Ectodermal cell (in vitro differentiated cells): ENCODE measurements around the gene TCF3.

Source experiments
- H3K27ac ChIP-seq: 2 replicates; pipeline ENCODE4 v1.7.0; 2013; ENCODE audit warnings: mild to moderate bottlenecking, low read depth, low read length; ENCODE audit not compliant: insufficient read depth, poor library complexity, severe bottlenecking
- H3K27me3 ChIP-seq: 2 replicates; pipeline ENCODE4 v1.7.0; 2013; ENCODE audit warnings: mild to moderate bottlenecking, low read length; ENCODE audit not compliant: insufficient read depth, control insufficient read depth, poor library complexity, severe bottlenecking
- H3K36me3 ChIP-seq: one replicate; pipeline ENCODE4 v1.7.0; 2013; ENCODE audit warnings: low read length; ENCODE audit not compliant: control insufficient read depth, insufficient read depth
- H3K4me1 ChIP-seq: one replicate; pipeline ENCODE4 v1.7.0; 2013; ENCODE audit warnings: low read length; ENCODE audit not compliant: control insufficient read depth, insufficient read depth
- H3K4me3 ChIP-seq: 2 replicates; pipeline ENCODE4 v1.7.0; 2013; ENCODE audit warnings: low read depth, low read length, control low read depth; ENCODE audit not compliant: insufficient read depth
- H3K9me3 ChIP-seq: 2 replicates; pipeline ENCODE4 v1.7.0; 2013; ENCODE audit warnings: mild to moderate bottlenecking, low read length, moderate library complexity; ENCODE audit not compliant: control insufficient read depth
- WGBS, 2 experiments: methylation state at CpG; one replicate each; pipeline ENCODE4 v1.1.7; 2013; ENCODE audit warnings: missing lambda C conversion rate in 2 of 2; 5-methylcytosine and 5-hydroxymethylcytosine counted together

The TCF3 gene

GRCh38 chr19:1619094-1619439 is 33.3 kb downstream of the TCF3 start:
- no peaks in the 10 kb centered on the region for H3K27me3 ChIP-seq
- WGBS, 2 experiments = 96 to 98% methylated on average over 26 of the region's 26 CpGs
- H3K4me1 ChIP-seq = peaks cover 8% of the 10 kb centered on the region
- peaks cover 75% of the 10 kb centered on the region for H3K36me3 ChIP-seq
- no peaks in the 10 kb centered on the region for H3K9me3 ChIP-seq
- H3K27ac ChIP-seq = no peak overlapping the region
- no peak overlapping the region for H3K4me3 ChIP-seq

- H3K27ac ChIP-seq = no peak overlapping the region
- WGBS, 2 experiments = 90% methylated on average over 24 of the region's 24 CpGs
- no peaks in the 10 kb centered on the region for H3K9me3 ChIP-seq
- peaks cover 8% of the 10 kb centered on the region for H3K4me1 ChIP-seq
- peaks cover 75% of the 10 kb centered on the region for H3K36me3 ChIP-seq
- no peak overlapping the region for H3K4me3 ChIP-seq
- H3K27me3 ChIP-seq = no peaks in the 10 kb centered on the region
Measured at GRCh38 chr19:1618157-1619093, 34.0 kb downstream of the TCF3 start.

GRCh38 chr19:1616875-1617274 is 35.5 kb downstream of the TCF3 start:
- WGBS, 2 experiments = 76 to 81% methylated on average over 4 of the region's 4 CpGs
- H3K4me3 ChIP-seq = no peak overlapping the region
- H3K36me3 ChIP-seq = peaks cover 85% of the 10 kb centered on the region

GRCh38 chr19:1616396-1616795 is 36.0 kb downstream of the TCF3 start:
- WGBS, 2 experiments = 95 to 96% methylated on average over 8 of the region's 8 CpGs
- Histone ChIP-seq H3K4me1 (no peaks in the 10 kb centered on the region), H3K36me3 (peaks cover 83% of the 10 kb centered on the region), H3K9me3 (no peaks in the 10 kb centered on the region), H3K4me3 (no peak overlapping the region), H3K27me3 (no peaks in the 10 kb centered on the region), H3K27ac (no peak overlapping the region)

More at GRCh38 chr19:1616875-1617274, 35.5 kb downstream of the TCF3 start:
- Histone ChIP-seq H3K9me3 (no peaks in the 10 kb centered on the region), H3K27ac (no peak overlapping the region), H3K4me1 (no peaks in the 10 kb centered on the region), H3K27me3 (no peaks in the 10 kb centered on the region)

- WGBS, 2 experiments = 96 to 98% methylated on average over 41 of the region's 41 CpGs
Measured at GRCh38 chr19:1615156-1615765, 37.2 kb downstream of the TCF3 start.

GRCh38 chr19:1613808-1614570 is 38.4 kb downstream of the TCF3 start:
- no peaks in the 10 kb centered on the region for H3K27me3 ChIP-seq
- H3K4me3 ChIP-seq = no peak overlapping the region
- no peaks in the 10 kb centered on the region for H3K4me1 ChIP-seq
- H3K36me3 ChIP-seq = peaks cover 75% of the 10 kb centered on the region
- H3K27ac ChIP-seq = no peak overlapping the region
- WGBS, 2 experiments = 96 to 97% methylated on average over 32 of the region's 32 CpGs
- H3K9me3 ChIP-seq = no peaks in the 10 kb centered on the region

More at GRCh38 chr19:1615156-1615765, 37.2 kb downstream of the TCF3 start:
- H3K4me3 ChIP-seq = no peak overlapping the region
- no peaks in the 10 kb centered on the region for H3K27me3 ChIP-seq
- H3K27ac ChIP-seq = no peak overlapping the region
- H3K9me3 ChIP-seq = no peaks in the 10 kb centered on the region
- H3K4me1 ChIP-seq = no peaks in the 10 kb centered on the region
- H3K36me3 ChIP-seq = peaks cover 79% of the 10 kb centered on the region

GRCh38 chr19:1613146-1613545 is 39.3 kb downstream of the TCF3 start:
- 93 to 94% methylated on average over 9 of the region's 9 CpGs for WGBS, 2 experiments
- H3K9me3 ChIP-seq = no peaks in the 10 kb centered on the region
- no peaks in the 10 kb centered on the region for H3K27me3 ChIP-seq
- peaks cover 67% of the 10 kb centered on the region for H3K36me3 ChIP-seq
- H3K4me3 ChIP-seq = no peak overlapping the region
- H3K4me1 ChIP-seq = no peaks in the 10 kb centered on the region
- no peak overlapping the region for H3K27ac ChIP-seq

- H3K36me3 ChIP-seq = peaks cover 59% of the 10 kb centered on the region
- H3K4me1 ChIP-seq = no peaks in the 10 kb centered on the region
- no peak overlapping the region for H3K27ac ChIP-seq
- H3K27me3 ChIP-seq = no peaks in the 10 kb centered on the region
- WGBS, 2 experiments = 96% methylated on average over 39 of the region's 39 CpGs
- no peak overlapping the region for H3K4me3 ChIP-seq
- no peaks in the 10 kb centered on the region for H3K9me3 ChIP-seq
Measured at GRCh38 chr19:1612114-1613086, 40.0 kb downstream of the TCF3 start.

- H3K4me1 ChIP-seq = no peaks in the 10 kb centered on the region
- no peak overlapping the region for H3K27ac ChIP-seq
- H3K36me3 ChIP-seq = peaks cover 49% of the 10 kb centered on the region
- H3K4me3 ChIP-seq = no peak overlapping the region
- H3K27me3 ChIP-seq = no peaks in the 10 kb centered on the region
- H3K9me3 ChIP-seq = no peaks in the 10 kb centered on the region
- 96% methylated on average over 15 of the region's 15 CpGs for WGBS, 2 experiments
Measured at GRCh38 chr19:1611353-1611752, 41.1 kb downstream of the TCF3 start.
